OCI-LY7 (cell line): ENCODE results near the gene SNAPC2. TPM values are rescaled to one million over a fixed set of nuclear protein-coding genes. Genes with fewer than 3 reads are reported as not detected.

Source experiments
- BruUV-seq: library from RNA; stranded (reverse); fragments of 400-500 nt; replicated peaks from 2 replicates; lab custom pipeline; 2021; lab: Mats Ljungman, UMichigan
- CTCF ChIA-PET: fragments of 300-600 bp; sonication (Branson Sonifier 250); formaldehyde crosslinking; loops from one replicate; lab custom pipeline; 2022; ENCODE audit warnings: antibody characterized with exemption; ENCODE audit not compliant: unreplicated experiment; lab: Charles Lee
- POLR2A ChIA-PET: fragments of 300-600 bp; sonication (Branson Sonifier 250); formaldehyde crosslinking; loops from one replicate; lab custom pipeline; 2022; ENCODE audit warnings: antibody characterized with exemption; lab: Charles Lee
- DNase-seq: peaks from one replicate; pipeline ENCODE4 v3.0.0-alpha.2; 2015; ENCODE audit warnings: low spot score
- H2AFZ ChIP-seq: fragments of 200-600 bp; sonication (generic), shearing (Covaris generic); 2 replicates; pipeline ENCODE4 v1.6.1; 2014; ENCODE audit warnings: mild to moderate bottlenecking, antibody characterized with exemption, low read length, moderate library complexity
- H3K27ac ChIP-seq: fragments of 200-600 bp; sonication (generic); 2 replicates; pipeline ENCODE4 v1.5.1; 2014; ENCODE audit warnings: mixed run types, low read depth, mild to moderate bottlenecking, moderate library complexity, low read length, inconsistent platforms; ENCODE audit not compliant: poor library complexity, severe bottlenecking
- H3K36me3 ChIP-seq: fragments of 200-600 bp; sonication (generic); 2 replicates; pipeline ENCODE4 v1.6.1; 2014; ENCODE audit warnings: mild to moderate bottlenecking, antibody characterized with exemption, low read length, moderate library complexity, mixed read lengths; ENCODE audit not compliant: insufficient read depth
- H3K4me1 ChIP-seq: fragments of 200-600 bp; sonication (generic); 2 replicates; pipeline ENCODE4 v1.5.1; 2014; ENCODE audit warnings: mild to moderate bottlenecking, low read length; ENCODE audit not compliant: insufficient read depth, poor library complexity, severe bottlenecking
- H3K4me2 ChIP-seq: fragments of 200-600 bp; sonication (generic); 2 replicates; pipeline ENCODE4 v1.6.1; 2014; ENCODE audit warnings: mild to moderate bottlenecking, low read length
- H3K4me3 ChIP-seq: fragments of 200-600 bp; sonication (generic); 2 replicates; pipeline ENCODE4 v1.5.1; 2014; ENCODE audit warnings: mild to moderate bottlenecking, low read depth, low read length; ENCODE audit not compliant: poor library complexity, severe bottlenecking
- H3K79me2 ChIP-seq: fragments of 200-600 bp; sonication (generic); 2 replicates; pipeline ENCODE4 v1.6.1; 2016; ENCODE audit warnings: low read depth, mild to moderate bottlenecking, low read length, moderate library complexity, mixed read lengths; ENCODE audit not compliant: insufficient read depth
- H3K9me2 ChIP-seq: fragments of 200-600 bp; sonication (generic); 2 replicates; pipeline ENCODE4 v1.6.1; 2016; ENCODE audit warnings: mild to moderate bottlenecking, low read length, mixed read lengths; ENCODE audit not compliant: insufficient read depth
- H3K9me3 ChIP-seq: fragments of 200-600 bp; sonication (generic); 2 replicates; pipeline ENCODE4 v1.6.1; 2014; ENCODE audit warnings: mild to moderate bottlenecking, mixed run types, low read length, mixed read lengths
- H4K20me1 ChIP-seq: fragments of 200-600 bp; sonication (generic); 2 replicates; pipeline ENCODE4 v1.6.1; 2014; ENCODE audit warnings: mild to moderate bottlenecking, antibody characterized with exemption, low read length, moderate library complexity, mixed read lengths; ENCODE audit not compliant: insufficient read depth
- EZH2phosphoT487 ChIP-seq: fragments of 200-600 bp; sonication (generic); IDR thresholded peaks from 2 replicates; pipeline ENCODE4 v1.6.1; 2018; ENCODE audit warnings: low read depth, borderline replicate concordance, mild to moderate bottlenecking, mixed run types, antibody characterized with exemption, low read length, moderate library complexity, mixed read lengths
- intact Hi-C: fragments of 100-400 bp; cut with micrococcal nuclease; formaldehyde crosslinking; loops from one replicate; pipeline ENCODE4 v1.10.0; 2022; ENCODE audit not compliant: unreplicated experiment
- total RNA-seq, 2 experiments: library from RNA; depleted of rRNA in 1 of 2; stranded (reverse); fragments of >200 nt in 1 of 2; shearing (Covaris generic) in 1 of 2; gene quantifications; 2 replicates each; pipeline ENCODE4 v1.2.3, GENCODE V29; 2014 to 2022
- TF ChIP-seq, protein P1 (sequence below): fragments of 200-600 bp; sonication (generic); conservative IDR thresholded peaks from 2 replicates; pipeline ENCODE4 v1.5.1; 2014; ENCODE audit warnings: mild to moderate bottlenecking, antibody characterized with exemption, low read length, moderate library complexity, mixed read lengths

Gene SNAPC2
- total RNA-seq, 2 experiments from 2014 or later: 4.9 to 8.2 TPM

- no peak overlapping the region for H3K4me2 ChIP-seq
- no peak overlapping the region for H3K27ac ChIP-seq
- H3K79me2 ChIP-seq: no peaks in the 10 kb centered on the region
- H3K36me3 ChIP-seq: peaks cover 33% of the 10 kb centered on the region
- TF ChIP-seq, protein P1, sequence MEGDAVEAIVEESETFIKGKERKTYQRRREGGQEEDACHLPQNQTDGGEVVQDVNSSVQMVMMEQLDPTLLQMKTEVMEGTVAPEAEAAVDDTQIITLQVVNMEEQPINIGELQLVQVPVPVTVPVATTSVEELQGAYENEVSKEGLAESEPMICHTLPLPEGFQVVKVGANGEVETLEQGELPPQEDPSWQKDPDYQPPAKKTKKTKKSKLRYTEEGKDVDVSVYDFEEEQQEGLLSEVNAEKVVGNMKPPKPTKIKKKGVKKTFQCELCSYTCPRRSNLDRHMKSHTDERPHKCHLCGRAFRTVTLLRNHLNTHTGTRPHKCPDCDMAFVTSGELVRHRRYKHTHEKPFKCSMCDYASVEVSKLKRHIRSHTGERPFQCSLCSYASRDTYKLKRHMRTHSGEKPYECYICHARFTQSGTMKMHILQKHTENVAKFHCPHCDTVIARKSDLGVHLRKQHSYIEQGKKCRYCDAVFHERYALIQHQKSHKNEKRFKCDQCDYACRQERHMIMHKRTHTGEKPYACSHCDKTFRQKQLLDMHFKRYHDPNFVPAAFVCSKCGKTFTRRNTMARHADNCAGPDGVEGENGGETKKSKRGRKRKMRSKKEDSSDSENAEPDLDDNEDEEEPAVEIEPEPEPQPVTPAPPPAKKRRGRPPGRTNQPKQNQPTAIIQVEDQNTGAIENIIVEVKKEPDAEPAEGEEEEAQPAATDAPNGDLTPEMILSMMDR: no peak
- TF ChIP-seq EZH2phosphoT487: no peak
- H3K4me3 ChIP-seq: no peak overlapping the region
- no peaks in the 10 kb centered on the region for H3K9me2 ChIP-seq
- DNase-seq: no peak
- H3K9me3 ChIP-seq: no peaks in the 10 kb centered on the region
- ChIA-PET POLR2A (no interaction called here), CTCF (no interaction called here)
- no peak overlapping the region for H2AFZ ChIP-seq
- BruUV-seq: no TSS peak
- intact Hi-C loops: no loop called here
- H4K20me1 ChIP-seq: no peaks in the 10 kb centered on the region
- no peaks in the 10 kb centered on the region for H3K4me1 ChIP-seq
Observed at GRCh38 chr19:7912697-7913564, 7.2 kb upstream of the SNAPC2 start.

DNA sequence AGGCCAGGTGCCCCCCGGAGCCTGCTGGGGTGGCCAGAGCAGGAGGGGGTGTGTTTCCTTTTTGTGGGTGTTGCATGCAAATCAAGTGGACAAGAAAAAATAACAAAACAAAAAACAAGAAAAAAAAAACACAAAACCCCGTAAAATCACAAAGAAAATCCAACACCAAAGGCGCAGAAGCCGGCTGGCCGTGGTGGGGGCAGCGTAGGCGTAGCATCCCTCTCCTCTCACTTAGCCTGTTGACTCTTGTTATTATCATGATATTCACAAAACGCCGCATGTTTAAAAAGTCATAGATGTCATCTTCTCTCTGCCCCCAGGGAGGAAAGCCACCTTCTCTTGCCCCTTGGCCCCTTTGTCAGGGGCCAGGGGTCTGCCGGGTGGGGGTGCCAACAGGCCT lies 6.5 kb upstream of the SNAPC2 start:
- Histone ChIP-seq H3K9me3 (no peaks in the 10 kb centered on the region), H3K27ac (no peak overlapping the region), H3K9me2 (no peaks in the 10 kb centered on the region), H3K4me3 (no peak overlapping the region), H4K20me1 (no peaks in the 10 kb centered on the region), H3K4me2 (no peak overlapping the region), H3K79me2 (no peaks in the 10 kb centered on the region), H2AFZ (no peak overlapping the region), H3K36me3 (peaks cover 33% of the 10 kb centered on the region), H3K4me1 (no peaks in the 10 kb centered on the region)
- TF ChIP-seq, protein P1: no peak
- TF ChIP-seq EZH2phosphoT487: no peak
- ChIA-PET POLR2A (no interaction called here), CTCF (no interaction called here)
- intact Hi-C loops: no loop called here
- DNase-seq: no peak
- BruUV-seq: no TSS peak

- Histone ChIP-seq H3K4me2 (no peak overlapping the region), H4K20me1 (no peaks in the 10 kb centered on the region), H3K4me1 (no peaks in the 10 kb centered on the region), H3K79me2 (no peaks in the 10 kb centered on the region), H3K4me3 (no peak overlapping the region), H3K27ac (no peak overlapping the region), H2AFZ (no peak overlapping the region), H3K36me3 (peaks cover 33% of the 10 kb centered on the region), H3K9me3 (no peaks in the 10 kb centered on the region), H3K9me2 (no peaks in the 10 kb centered on the region)
- TF ChIP-seq, protein P1: no peak
- TF ChIP-seq EZH2phosphoT487: no peak
- intact Hi-C loops: no loop called here
- ChIA-PET CTCF (no interaction called here), POLR2A (no interaction called here)
- no TSS peak for BruUV-seq
- no peak for DNase-seq
Observed at GRCh38 chr19:7914099-7914498, 6.0 kb upstream of the SNAPC2 start.
